Adrenal gland (tissue), 5 donors: ENCODE data around the gene GPC6.

Experiments
- POLR2A ChIP-seq, 2 donors: fragments of 450-650 bp; IDR thresholded peaks; one replicate each; pipeline ENCODE4 v1.6.1; 2017; ENCODE audit warnings: antibody characterized with exemption in 2 of 2, mild to moderate bottlenecking in 2 of 2, moderate library complexity in 1 of 2
- TF ChIP-seq, protein P1 (sequence below), 6 experiments: fragments of 450-650 bp in 4 of 6; fragments of 200-600 bp in 2 of 6; sonication (generic) in 1 of 6; IDR thresholded peaks; 1 replicate in 5 of 6; 2 replicates in 1 of 6; pipeline versions ENCODE4 v1.5.1 to v1.8.0; 2016 to 2021; ENCODE audit warnings: antibody characterized with exemption in 6 of 6, mild to moderate bottlenecking in 2 of 6, moderate library complexity in 1 of 6
- donor health status: DM: no; HTN: no; CAD: no.

DNA sequence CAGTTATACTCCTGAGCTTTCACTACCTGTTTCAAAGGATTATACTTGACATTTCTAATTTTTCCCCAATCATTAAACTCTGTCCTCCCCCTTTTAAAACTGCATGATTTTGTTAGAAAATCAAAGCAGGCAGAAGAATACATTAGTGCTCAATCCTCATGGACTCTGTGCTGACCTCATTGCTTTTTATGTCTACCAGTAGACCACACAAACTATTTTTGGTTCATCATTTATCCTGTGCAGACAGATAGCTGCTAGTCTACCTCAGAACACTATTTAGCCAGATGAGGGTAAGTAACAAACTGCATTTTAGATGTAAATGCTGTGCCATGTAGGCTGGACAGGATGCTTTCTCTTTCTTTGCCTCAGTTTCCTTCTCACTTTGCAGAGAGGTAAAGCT is 1016.9 kb downstream of the GPC6 start:
- TF ChIP-seq, protein P1, sequence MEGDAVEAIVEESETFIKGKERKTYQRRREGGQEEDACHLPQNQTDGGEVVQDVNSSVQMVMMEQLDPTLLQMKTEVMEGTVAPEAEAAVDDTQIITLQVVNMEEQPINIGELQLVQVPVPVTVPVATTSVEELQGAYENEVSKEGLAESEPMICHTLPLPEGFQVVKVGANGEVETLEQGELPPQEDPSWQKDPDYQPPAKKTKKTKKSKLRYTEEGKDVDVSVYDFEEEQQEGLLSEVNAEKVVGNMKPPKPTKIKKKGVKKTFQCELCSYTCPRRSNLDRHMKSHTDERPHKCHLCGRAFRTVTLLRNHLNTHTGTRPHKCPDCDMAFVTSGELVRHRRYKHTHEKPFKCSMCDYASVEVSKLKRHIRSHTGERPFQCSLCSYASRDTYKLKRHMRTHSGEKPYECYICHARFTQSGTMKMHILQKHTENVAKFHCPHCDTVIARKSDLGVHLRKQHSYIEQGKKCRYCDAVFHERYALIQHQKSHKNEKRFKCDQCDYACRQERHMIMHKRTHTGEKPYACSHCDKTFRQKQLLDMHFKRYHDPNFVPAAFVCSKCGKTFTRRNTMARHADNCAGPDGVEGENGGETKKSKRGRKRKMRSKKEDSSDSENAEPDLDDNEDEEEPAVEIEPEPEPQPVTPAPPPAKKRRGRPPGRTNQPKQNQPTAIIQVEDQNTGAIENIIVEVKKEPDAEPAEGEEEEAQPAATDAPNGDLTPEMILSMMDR (IDR thresholded peaks at IDR 0.05), result no peak
- TF ChIP-seq POLR2A (IDR thresholded peaks at IDR 0.05), result no peak
